GM18873 (cell line): ENCODE data around the gene SFPQ.
"Not testable (repeated sequence)": the region's sequence is repeated elsewhere in the genome, so short reads cannot be mapped to it uniquely, and the experiment has no call there.

Experiments used
- ATAC-seq: cut with Tn5 transposase; IDR thresholded peaks from one replicate; pipeline ENCODE4 v1.9.1; 2021; ENCODE audit warnings: mild to moderate bottlenecking, moderate library complexity, moderate number of reproducible peaks; ENCODE audit not compliant: unreplicated experiment, low FRiP score

Gene SFPQ

GRCh38 chr1:35145892-35146549, 46.9 kb downstream of the SFPQ start:
- not testable (repeated sequence) for ATAC-seq

- no peak for ATAC-seq
Observed at GRCh38 chr1:35143737-35144508, 49.0 kb downstream of the SFPQ start.

- not testable (repeated sequence) for ATAC-seq
Observed at GRCh38 chr1:35142728-35143127, 50.2 kb downstream of the SFPQ start.

DNA sequence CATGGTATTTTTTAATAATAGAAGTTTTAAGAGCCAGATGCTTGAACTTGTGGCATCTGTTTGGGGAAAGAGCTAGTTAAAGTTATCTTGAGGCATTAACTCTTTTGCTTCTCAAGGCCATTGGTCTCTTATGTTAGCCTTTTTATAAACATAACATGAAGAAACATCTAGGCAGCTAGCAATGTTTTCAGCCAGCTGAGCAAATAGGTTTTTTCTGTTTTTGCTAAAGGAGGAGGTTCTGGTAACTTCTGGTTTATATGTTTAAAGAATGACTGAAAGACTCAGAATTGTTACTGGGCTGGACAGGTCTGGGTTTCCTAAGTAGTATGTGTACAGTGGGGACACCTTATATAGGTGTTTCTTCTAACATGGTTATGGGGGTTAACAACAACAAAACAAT, 50.7 kb downstream of the SFPQ start:
- not testable (repeated sequence) for ATAC-seq

DNA sequence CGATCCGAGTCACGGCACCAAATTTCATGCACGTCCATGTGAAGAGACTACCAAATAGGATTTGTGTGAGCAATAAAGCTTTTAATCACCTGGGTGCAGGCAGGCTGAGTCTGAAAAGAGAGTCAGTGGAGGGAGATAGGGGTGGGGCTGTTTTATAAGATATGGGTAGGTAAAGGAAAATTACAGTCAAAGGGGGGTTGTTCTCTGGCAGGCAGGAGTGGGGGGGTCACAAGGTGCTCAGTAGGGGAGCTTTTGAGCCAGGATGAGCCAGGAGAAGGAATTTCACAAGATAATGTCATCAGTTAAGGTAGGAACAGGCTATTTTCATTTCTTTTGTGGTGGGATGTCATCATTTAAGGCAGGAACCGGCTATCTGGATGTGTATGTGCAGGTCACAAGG, 55.4 kb downstream of the SFPQ start:
- ATAC-seq = not testable (repeated sequence)

- ATAC-seq = no peak
Observed at GRCh38 chr1:35136780-35137179, 56.2 kb downstream of the SFPQ start.
